ENCODE data around the gene CLTA. TPM values are rescaled to one million over a fixed set of nuclear protein-coding genes. Genes with fewer than 3 reads are reported as not detected.

Gene CLTA
- total RNA-seq, 1 experiment from 2014 or later = 195 TPM

DNA sequence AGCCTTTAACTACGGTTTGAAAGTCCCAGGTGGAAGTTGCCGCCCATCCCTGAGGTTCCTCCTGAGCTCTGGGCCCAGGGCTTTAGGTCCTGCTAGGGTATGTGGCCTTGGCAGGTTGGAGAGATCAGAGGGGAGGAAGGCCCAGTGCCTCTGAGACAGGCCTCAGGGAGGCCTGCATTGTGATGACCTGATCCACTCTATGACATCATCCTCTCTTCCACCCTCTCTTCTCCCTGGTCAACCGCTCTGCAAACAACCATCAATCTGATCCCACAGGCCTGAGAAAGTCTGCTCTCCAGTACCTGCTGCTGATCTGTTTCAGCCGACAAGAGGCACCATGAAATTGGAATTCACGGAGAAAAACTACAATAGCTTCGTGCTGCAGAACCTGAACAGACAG, 21.6 kb upstream of the CLTA start, which contains the start of gene CCIN:
CCIN (plus strand) TSS at position 223 of the 400 bp plus-strand sequence; CDS start at position 338, 115 bp downstream.
- Histone ChIP-seq H3K79me1 (ENCODE audit: insufficient read depth, low read depth, low read length, poor library complexity, severe bottlenecking) (no peaks in the 10 kb centered on the region), H2AFZ (ENCODE audit: low read length) (no peak within 1 kb of the TSS), H3K27ac (ENCODE audit: insufficient read length, low read depth, low read length) (no peak within 1 kb of the TSS), H3K4ac (ENCODE audit: low read depth, low read length) (no peak within 1 kb of the TSS), H2BK15ac (ENCODE audit: low read depth, low read length) (no peak within 1 kb of the TSS), H2BK120ac (ENCODE audit: low read depth, low read length, poor library complexity, severe bottlenecking) (no peak within 1 kb of the TSS), H3K27me3 (ENCODE audit: insufficient read depth, low read length) (no peaks in the 10 kb centered on the region), H3T11ph (ENCODE audit: low read length) (no peak within 1 kb of the TSS), H2BK5ac (ENCODE audit: insufficient read length, low read length) (no peak within 1 kb of the TSS), H4K5ac (ENCODE audit: insufficient read length, low read depth, low read length) (no peak within 1 kb of the TSS), H2BK20ac (ENCODE audit: low read depth, low read length, poor library complexity, severe bottlenecking) (no peak within 1 kb of the TSS), H3K14ac (ENCODE audit: insufficient read depth, low read length) (no peak within 1 kb of the TSS), H2AK5ac (ENCODE audit: insufficient read length, low read length) (no peak within 1 kb of the TSS), H3K56ac (ENCODE audit: insufficient read length, low read depth, low read length) (no peak within 1 kb of the TSS), H4K20me1 (ENCODE audit: control insufficient read depth, insufficient read depth, insufficient read length) (no peaks in the 10 kb centered on the region), H3K4me2 (ENCODE audit: insufficient read depth, insufficient read length, low read length) (no peak within 1 kb of the TSS), H3K9ac (ENCODE audit: extremely low read depth, insufficient read length, low read length) (no peak within 1 kb of the TSS), H3K4me1 (ENCODE audit: insufficient read depth, low read length) (no peaks in the 10 kb centered on the region), H3K23ac (ENCODE audit: insufficient read length, low read depth, low read length) (no peak within 1 kb of the TSS), H3K23me2 (ENCODE audit: insufficient read length, low read depth, low read length, poor library complexity, severe bottlenecking) (no peaks in the 10 kb centered on the region), H3K18ac (ENCODE audit: insufficient read length, low read depth, low read length) (no peak within 1 kb of the TSS), H4K8ac (replicated peaks; ENCODE audit: insufficient read length, low read depth, low read length) (no peak within 1 kb of the TSS), H3K9me3 (ENCODE audit: control insufficient read depth, low read depth, low read length) (no peaks in the 10 kb centered on the region), H3K79me2 (ENCODE audit: insufficient read depth, low read length) (no peaks in the 10 kb centered on the region), H2BK12ac (ENCODE audit: insufficient read length, low read depth, low read length) (no peak within 1 kb of the TSS), H4K91ac (ENCODE audit: insufficient read length, low read depth, low read length) (no peak within 1 kb of the TSS)
- H3K9me3 Mint-ChIP-seq = no peaks in the 10 kb centered on the region
- peaks cover 9 to 16% of the 10 kb centered on the region in 2 experiments for H3K4me1 Mint-ChIP-seq
- no peak within 1 kb of the TSS for H3K4me3 Mint-ChIP-seq
- H3K27ac Mint-ChIP-seq = no peak within 1 kb of the TSS
- peaks cover 28% of the 10 kb centered on the region for H3K27me3 Mint-ChIP-seq (ENCODE audit: low read depth)
- no peak for DNase-seq
- no peaks in the 10 kb centered on the region for H3K36me3 Mint-ChIP-seq (ENCODE audit: insufficient read depth in 1 of 3, low read depth in 3 of 3)
- no CpG with 5 or more reads among the region's 6 CpGs for WGBS (ENCODE audit: extremely low coverage, insufficient read length, low lambda C conversion rate)
- TF ChIP-seq, protein P1, sequence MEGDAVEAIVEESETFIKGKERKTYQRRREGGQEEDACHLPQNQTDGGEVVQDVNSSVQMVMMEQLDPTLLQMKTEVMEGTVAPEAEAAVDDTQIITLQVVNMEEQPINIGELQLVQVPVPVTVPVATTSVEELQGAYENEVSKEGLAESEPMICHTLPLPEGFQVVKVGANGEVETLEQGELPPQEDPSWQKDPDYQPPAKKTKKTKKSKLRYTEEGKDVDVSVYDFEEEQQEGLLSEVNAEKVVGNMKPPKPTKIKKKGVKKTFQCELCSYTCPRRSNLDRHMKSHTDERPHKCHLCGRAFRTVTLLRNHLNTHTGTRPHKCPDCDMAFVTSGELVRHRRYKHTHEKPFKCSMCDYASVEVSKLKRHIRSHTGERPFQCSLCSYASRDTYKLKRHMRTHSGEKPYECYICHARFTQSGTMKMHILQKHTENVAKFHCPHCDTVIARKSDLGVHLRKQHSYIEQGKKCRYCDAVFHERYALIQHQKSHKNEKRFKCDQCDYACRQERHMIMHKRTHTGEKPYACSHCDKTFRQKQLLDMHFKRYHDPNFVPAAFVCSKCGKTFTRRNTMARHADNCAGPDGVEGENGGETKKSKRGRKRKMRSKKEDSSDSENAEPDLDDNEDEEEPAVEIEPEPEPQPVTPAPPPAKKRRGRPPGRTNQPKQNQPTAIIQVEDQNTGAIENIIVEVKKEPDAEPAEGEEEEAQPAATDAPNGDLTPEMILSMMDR (conservative IDR thresholded peaks at IDR 0.05) = no peak

Measured in H9 (cell line).